Measurements from ENCODE around the gene DUXA.
"Not testable (repeated sequence)": the region's sequence is repeated elsewhere in the genome, so short reads cannot be mapped to it uniquely, and the experiment has no call there.

DUXA gene

GRCh38 chr19:57202160-57202559 is 34.9 kb upstream of the DUXA start:
- Histone ChIP-seq H4K20me1 (ENCODE audit: control insufficient read depth, insufficient read depth, low read depth, low read length) (no peaks in the 10 kb centered on the region), H3K4me1 (ENCODE audit: control insufficient read depth, low read length) (no peaks in the 10 kb centered on the region), H3K9me2 (replicated peaks; ENCODE audit: control insufficient read depth, low read length) (no peaks in the 10 kb centered on the region), H3K79me2 (ENCODE audit: control insufficient read depth, low read length) (no peaks in the 10 kb centered on the region), H3F3A (ENCODE audit: control insufficient read depth, insufficient read depth) (no peaks in the 10 kb centered on the region), H3K4me3 (ENCODE audit: low read length) (no peak overlapping the region), H3K27me3 (ENCODE audit: control insufficient read depth, low read length) (no peaks in the 10 kb centered on the region), H3K9me3 (ENCODE audit: control insufficient read depth, insufficient read depth, low read length) (no peaks in the 10 kb centered on the region), H3K4me2 (ENCODE audit: low read length) (no peak overlapping the region), H3K27ac (ENCODE audit: low read depth, low read length) (no peak overlapping the region), H3K36me3 (ENCODE audit: control insufficient read depth, low read length) (no peaks in the 10 kb centered on the region)
- TF ChIP-seq CTCF (IDR thresholded peaks at IDR 0.05; ENCODE audit: low read depth, low read length, poor library complexity, severe bottlenecking) (no peak), EZH2phosphoT487 (IDR thresholded peaks at IDR 0.05; ENCODE audit: borderline replicate concordance, low read length) (no peak)

- not testable (repeated sequence) for H3K27ac ChIP-seq (ENCODE audit: low read depth, low read length); H3K4me3 ChIP-seq (ENCODE audit: low read length); H3F3A ChIP-seq (ENCODE audit: control insufficient read depth, insufficient read depth); H3K27me3 ChIP-seq (ENCODE audit: control insufficient read depth, low read length); H3K79me2 ChIP-seq (ENCODE audit: control insufficient read depth, low read length); H3K4me1 ChIP-seq (ENCODE audit: control insufficient read depth, low read length); H3K9me2 ChIP-seq (replicated peaks; ENCODE audit: control insufficient read depth, low read length); H3K4me2 ChIP-seq (ENCODE audit: low read length); H3K9me3 ChIP-seq (ENCODE audit: control insufficient read depth, insufficient read depth, low read length); H4K20me1 ChIP-seq (ENCODE audit: control insufficient read depth, insufficient read depth, low read depth, low read length); H3K36me3 ChIP-seq (ENCODE audit: control insufficient read depth, low read length)
Observed at GRCh38 chr19:57197874-57198273, 30.6 kb upstream of the DUXA start.

GRCh38 chr19:57192993-57193392 is 25.7 kb upstream of the DUXA start:
- peaks cover 8% of the 10 kb centered on the region; the same call in 1 of the 2 replicates for H3K36me3 ChIP-seq (ENCODE audit: control insufficient read depth, low read length)
- no peak overlapping the region for H3K4me2 ChIP-seq (ENCODE audit: low read length)

GRCh38 chr19:57192077-57192420 is 24.8 kb upstream of the DUXA start:
- Histone ChIP-seq H3K4me3 (ENCODE audit: low read length) (peak overlapping the region; percentile 73), H3K27ac (ENCODE audit: low read depth, low read length) (no peak overlapping the region), H3K27me3 (ENCODE audit: control insufficient read depth, low read length) (no peaks in the 10 kb centered on the region), H3K9me2 (replicated peaks; ENCODE audit: control insufficient read depth, low read length) (no peaks in the 10 kb centered on the region), H3K36me3 (ENCODE audit: control insufficient read depth, low read length) (peaks cover 8% of the 10 kb centered on the region; the same call in 1 of the 2 replicates), H3K79me2 (ENCODE audit: control insufficient read depth, low read length) (no peaks in the 10 kb centered on the region), H3K4me1 (ENCODE audit: control insufficient read depth, low read length) (peaks cover 12% of the 10 kb centered on the region), H3F3A (ENCODE audit: control insufficient read depth, insufficient read depth) (no peaks in the 10 kb centered on the region), H3K4me2 (ENCODE audit: low read length) (peak overlapping the region; percentile 66), H3K9me3 (ENCODE audit: control insufficient read depth, insufficient read depth, low read length) (peaks cover 43% of the 10 kb centered on the region), H4K20me1 (ENCODE audit: control insufficient read depth, insufficient read depth, low read depth, low read length) (no peaks in the 10 kb centered on the region)
- TF ChIP-seq EZH2phosphoT487 (IDR thresholded peaks at IDR 0.05; ENCODE audit: borderline replicate concordance, low read length) = no peak
- no peak for TF ChIP-seq CTCF (IDR thresholded peaks at IDR 0.05; ENCODE audit: low read depth, low read length, poor library complexity, severe bottlenecking)

More at GRCh38 chr19:57192993-57193392, 25.7 kb upstream of the DUXA start:
- Histone ChIP-seq H3K4me3 (ENCODE audit: low read length) (no peak overlapping the region), H3F3A (ENCODE audit: control insufficient read depth, insufficient read depth) (no peaks in the 10 kb centered on the region), H3K4me1 (ENCODE audit: control insufficient read depth, low read length) (peaks cover 12% of the 10 kb centered on the region), H3K27me3 (ENCODE audit: control insufficient read depth, low read length) (no peaks in the 10 kb centered on the region), H3K27ac (ENCODE audit: low read depth, low read length) (no peak overlapping the region), H3K9me3 (ENCODE audit: control insufficient read depth, insufficient read depth, low read length) (peaks cover 41% of the 10 kb centered on the region), H3K79me2 (ENCODE audit: control insufficient read depth, low read length) (no peaks in the 10 kb centered on the region), H3K9me2 (replicated peaks; ENCODE audit: control insufficient read depth, low read length) (no peaks in the 10 kb centered on the region), H4K20me1 (ENCODE audit: control insufficient read depth, insufficient read depth, low read depth, low read length) (no peaks in the 10 kb centered on the region)
- TF ChIP-seq CTCF (IDR thresholded peaks at IDR 0.05; ENCODE audit: low read depth, low read length, poor library complexity, severe bottlenecking) = no peak
- TF ChIP-seq EZH2phosphoT487 (IDR thresholded peaks at IDR 0.05; ENCODE audit: borderline replicate concordance, low read length) = no peak

All from DOHH2 (cell line).